HCT116 (cell line): Measurements from ENCODE around the gene KLHDC7B. TPM values are rescaled to one million over a fixed set of nuclear protein-coding genes. Genes with fewer than 3 reads are reported as not detected.

Source experiments
- ATAC-seq: fragments of 200-7000 bp; cut with Tn5 transposase; 2 replicates; pipeline ENCODE4 v1.9.1; 2020; ENCODE audit warnings: mild to moderate bottlenecking, moderate library complexity
- BruUV-seq: library from RNA; stranded (reverse); fragments of 400-500 nt; replicated peaks from 2 replicates; lab custom pipeline; 2021; lab: Mats Ljungman, UMichigan
- CTCF ChIA-PET: fragments of 300-600 bp; sonication (Branson Sonifier 250); formaldehyde crosslinking; loops from one replicate; lab custom pipeline; 2021; ENCODE audit warnings: antibody characterized with exemption; lab: Charles Lee
- POLR2A ChIA-PET: fragments of 300-600, 350-600 bp; sonication (Branson Sonifier 250); formaldehyde crosslinking; loops from one replicate; lab custom pipeline; 2021; ENCODE audit warnings: antibody characterized with exemption; lab: Charles Lee
- RAD21 ChIA-PET, 2 experiments: fragments of 300-600 bp; sonication (Branson Sonifier 250); formaldehyde crosslinking; loops; one replicate each; lab custom pipeline; 2023; ENCODE audit warnings: low total read pairs in 2 of 2; ENCODE audit not compliant: uncharacterized antibody in 2 of 2, unreplicated experiment in 2 of 2, low non-redundant PET in 1 of 2; lab: Charles Lee
- DNase-seq: peaks from one replicate; pipeline ENCODE4 v3.0.0-alpha.2; 2010; ENCODE audit warnings: low read depth, low spot score
- H2AFZ ChIP-seq: fragments of 200-600 bp; shearing (Covaris generic), sonication (generic); 2 replicates; pipeline ENCODE4 v1.6.1; 2017; ENCODE audit warnings: low read depth, mixed run types, mixed read lengths, antibody characterized with exemption, low read length; ENCODE audit not compliant: poor library complexity, severe bottlenecking
- H3K27ac ChIP-seq: 2 replicates; pipeline ENCODE4 v1.5.1; 2012; ENCODE audit warnings: low read depth, low read length
- H3K27me3 ChIP-seq: fragments of 200-600 bp; sonication (generic); 2 replicates; pipeline ENCODE4 v1.6.1; 2016; ENCODE audit warnings: mixed run types, low read length, mixed read lengths; ENCODE audit not compliant: insufficient read depth
- H3K36me3 ChIP-seq, 2 experiments: fragments of 200-500 bp in 1 of 2; fragments of 200-600 bp in 1 of 2; sonication (Bioruptor generic) in 1 of 2; sonication (generic) in 1 of 2; 2 replicates each; pipeline versions ENCODE4 v1.5.1 to v1.6.1; 2014 to 2016; ENCODE audit warnings: low read length in 2 of 2, inconsistent platforms in 1 of 2, mixed read lengths in 1 of 2, mixed run types in 1 of 2; ENCODE audit not compliant: insufficient read depth in 2 of 2, control insufficient read depth in 1 of 2
- H3K4me1 ChIP-seq, 2 experiments: fragments of 200-600 bp in 1 of 2; sonication (generic) in 1 of 2; 2 replicates each; pipeline versions ENCODE4 v1.5.1 to v1.6.1; 2012 to 2017; ENCODE audit warnings: low read length in 2 of 2, inconsistent platforms in 1 of 2, mild to moderate bottlenecking in 1 of 2, mixed read lengths in 1 of 2, mixed run types in 1 of 2, moderate library complexity in 1 of 2; ENCODE audit not compliant: insufficient read depth in 2 of 2, control insufficient read depth in 1 of 2
- H3K4me2 ChIP-seq: fragments of 200-600 bp; sonication (generic); 2 replicates; pipeline ENCODE4 v1.6.1; 2017; ENCODE audit warnings: mixed run types, low read length, mixed read lengths
- H3K4me3 ChIP-seq, 2 experiments: fragments of 200-600 bp in 1 of 2; sonication (generic) in 1 of 2; replicated peaks in 1 of 2; 2 replicates each; pipeline ENCODE4 v1.5.1; 2011 to 2016; ENCODE audit warnings: low read length in 2 of 2, control low read depth in 1 of 2, low read depth in 1 of 2, mild to moderate bottlenecking in 1 of 2, mixed read lengths in 1 of 2, mixed run types in 1 of 2
- H3K79me2 ChIP-seq: fragments of 200-600 bp; sonication (generic); 2 replicates; pipeline ENCODE4 v1.6.1; 2017; ENCODE audit warnings: mild to moderate bottlenecking, mixed run types, low read length, moderate library complexity, mixed read lengths; ENCODE audit not compliant: insufficient read depth
- H3K9ac ChIP-seq: fragments of 200-600 bp; sonication (generic); 2 replicates; pipeline ENCODE4 v1.6.1; 2016; ENCODE audit warnings: low read length, mixed read lengths
- H3K9me2 ChIP-seq: fragments of 200-600 bp; sonication (generic), shearing (Covaris generic); 2 replicates; pipeline ENCODE4 v1.6.1; 2017; ENCODE audit warnings: mixed run types, mild to moderate bottlenecking, moderate library complexity; ENCODE audit not compliant: insufficient read depth
- H3K9me3 ChIP-seq, 2 experiments: fragments of 200-500 bp in 1 of 2; fragments of 200-600 bp in 1 of 2; sonication (Bioruptor generic) in 1 of 2; sonication (generic) in 1 of 2; 2 replicates each; pipeline ENCODE4 v1.6.1; 2014 to 2017; ENCODE audit warnings: low read length in 2 of 2, mixed read lengths in 2 of 2, inconsistent platforms in 1 of 2, low read depth in 1 of 2, mild to moderate bottlenecking in 1 of 2, mixed run types in 1 of 2, moderate library complexity in 1 of 2; ENCODE audit not compliant: control insufficient read depth in 1 of 2, insufficient read depth in 1 of 2
- H4K20me1 ChIP-seq: fragments of 200-600 bp; sonication (generic), shearing (Covaris generic); 2 replicates; pipeline ENCODE4 v1.6.1; 2017; ENCODE audit warnings: mixed run types, mild to moderate bottlenecking, moderate library complexity; ENCODE audit not compliant: insufficient read depth
- CEBPB ChIP-seq: IDR thresholded peaks from 2 replicates; pipeline ENCODE4 v1.6.1; 2012; ENCODE audit warnings: low read depth
- EGR1 ChIP-seq: IDR thresholded peaks from 2 replicates; pipeline ENCODE4 v1.6.1; 2012; ENCODE audit warnings: low read depth
- EZH2 ChIP-seq: fragments of 200-600 bp; sonication (generic); IDR thresholded peaks from 2 replicates; pipeline ENCODE4 v1.6.1; 2017; ENCODE audit warnings: antibody characterized with exemption, mixed run types
- EZH2phosphoT487 ChIP-seq: fragments of 200-600 bp; IDR thresholded peaks from 2 replicates; pipeline ENCODE4 v1.6.1; 2018; ENCODE audit warnings: antibody characterized with exemption, borderline replicate concordance
- JUND ChIP-seq: IDR thresholded peaks from 2 replicates; pipeline ENCODE4 v1.6.1; 2012
- MAX ChIP-seq: IDR thresholded peaks from 2 replicates; pipeline ENCODE4 v1.6.1; 2012
- REST ChIP-seq: IDR thresholded peaks from 2 replicates; pipeline ENCODE4 v1.6.1; 2012; ENCODE audit warnings: low read depth
- ZBTB33 ChIP-seq: IDR thresholded peaks from 2 replicates; pipeline ENCODE4 v1.6.1; 2011; ENCODE audit warnings: mild to moderate bottlenecking, low read length, moderate library complexity; ENCODE audit not compliant: insufficient replicate concordance; ENCODE audit errors: extremely low read depth
- ZFX ChIP-seq: fragments of 450-650 bp; IDR thresholded peaks from 2 replicates; pipeline ENCODE4 v1.6.1; 2017
- ZNF274 ChIP-seq: fragments of 200-500 bp; sonication (Bioruptor generic); IDR thresholded peaks from 2 replicates; pipeline ENCODE4 v1.6.1; 2014; ENCODE audit warnings: mild to moderate bottlenecking, low read depth, low read length, inconsistent platforms
- intact Hi-C: fragments of 100-400 bp; cut with micrococcal nuclease; formaldehyde crosslinking; loops from 2 replicates; pipeline ENCODE4 v1.10.0; 2022
- total RNA-seq: library from RNA; stranded (reverse); gene quantifications from one replicate; pipeline ENCODE4 v1.2.1, GENCODE V29; 2021; ENCODE audit not compliant: unreplicated experiment

Gene KLHDC7B
- total RNA-seq, 1 experiment from 2014 or later: 0.69 TPM

GRCh38 chr22:50568626-50569025, 22.9 kb downstream of the KLHDC7B start:
- POLR2A ChIA-PET: no interaction called here
- Histone ChIP-seq H3K4me3 (no peak overlapping the region), H3K9me2 (no peaks in the 10 kb centered on the region), H4K20me1 (no peaks in the 10 kb centered on the region), H2AFZ (no peak overlapping the region), H3K27ac (no peak overlapping the region), H3K4me1 (peaks cover 2 to 3% of the 10 kb centered on the region in 2 experiments; a peak in 2 of 4 replicates), H3K79me2 (no peaks in the 10 kb centered on the region), H3K9ac (no peak overlapping the region), H3K4me2 (no peak overlapping the region), H3K36me3 (peaks cover 0 to 5% of the 10 kb centered on the region in 2 experiments; a peak in 1 of 4 replicates), H3K9me3 (no peaks in the 10 kb centered on the region), H3K27me3 (no peaks in the 10 kb centered on the region)
- intact Hi-C loops: no loop called here
- RAD21 ChIA-PET: no interaction called here
- ATAC-seq (no peak), DNase-seq (no peak)
- no TSS peak for BruUV-seq
- TF ChIP-seq MAX (no peak), EGR1 (no peak), ZNF274 (no peak), ZBTB33 (no peak), CEBPB (no peak), REST (no peak), EZH2 (no peak), JUND (no peak), EZH2phosphoT487 (no peak), ZFX (no peak)
- CTCF ChIA-PET: no interaction called here
